AG09319 (cell line): ENCODE results near the gene MCHR1.
"Not testable (repeated sequence)": the region's sequence is repeated elsewhere in the genome, so short reads cannot be mapped to it uniquely, and the experiment has no call there.

Source experiments
- DNase-seq: peaks from one replicate; pipeline ENCODE4 v3.0.0-alpha.2; 2010; ENCODE audit warnings: low read depth; ENCODE audit errors: extremely low read depth
- CTCF ChIP-seq: IDR thresholded peaks from 2 replicates; pipeline ENCODE4 v1.5.1; 2011; ENCODE audit warnings: low read depth, mild to moderate bottlenecking, inconsistent platforms, low read length, moderate library complexity

The MCHR1 gene

DNA sequence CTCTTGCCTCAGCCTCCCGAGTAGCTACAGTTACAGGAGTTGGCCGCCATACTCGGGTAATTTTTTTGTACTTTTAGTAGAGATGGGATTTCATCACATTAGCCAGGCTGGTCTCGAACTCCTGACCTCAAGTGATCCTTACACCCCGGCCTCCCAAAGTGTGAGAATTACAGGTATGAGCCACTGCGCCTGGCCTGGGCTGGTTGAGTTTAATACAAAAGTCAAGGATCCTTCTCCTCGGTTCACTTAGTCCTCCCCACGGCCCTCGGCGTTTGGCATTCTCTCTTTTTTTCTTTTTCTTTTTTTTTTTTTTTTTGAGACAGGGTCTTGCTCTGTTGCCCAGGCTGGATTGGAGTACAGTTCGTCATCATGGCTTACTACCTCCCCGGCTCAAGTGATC lies 33.0 kb downstream of the MCHR1 start:
- no peak for TF ChIP-seq CTCF
- DNase-seq = no peak

GRCh38 chr22:40714499-40715337 lies 35.4 kb downstream of the MCHR1 start:
- no peak for TF ChIP-seq CTCF
- no peak for DNase-seq

DNA sequence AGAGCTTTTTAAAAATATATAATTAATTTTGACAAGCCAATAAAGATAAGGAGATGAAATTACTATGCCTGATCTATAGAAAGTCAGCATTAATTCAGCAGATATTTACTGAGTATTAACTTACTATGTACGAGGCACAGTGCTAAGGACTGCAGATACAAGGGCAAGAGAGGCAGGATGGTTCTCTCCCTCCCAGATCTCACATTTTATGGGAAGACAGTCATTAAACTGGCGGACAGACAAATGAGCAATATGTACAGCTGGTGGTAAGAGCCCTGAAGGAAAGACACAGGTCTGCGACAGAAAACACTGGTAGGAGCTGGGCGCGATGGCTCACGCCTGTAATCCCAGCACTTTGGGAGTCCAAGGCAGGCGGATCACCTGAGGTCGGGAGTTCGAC lies 36.8 kb downstream of the MCHR1 start:
- no peak for DNase-seq
- TF ChIP-seq CTCF = no peak

GRCh38 chr22:40717657-40718056 lies 38.4 kb downstream of the MCHR1 start:
- not testable (repeated sequence) for DNase-seq

DNA sequence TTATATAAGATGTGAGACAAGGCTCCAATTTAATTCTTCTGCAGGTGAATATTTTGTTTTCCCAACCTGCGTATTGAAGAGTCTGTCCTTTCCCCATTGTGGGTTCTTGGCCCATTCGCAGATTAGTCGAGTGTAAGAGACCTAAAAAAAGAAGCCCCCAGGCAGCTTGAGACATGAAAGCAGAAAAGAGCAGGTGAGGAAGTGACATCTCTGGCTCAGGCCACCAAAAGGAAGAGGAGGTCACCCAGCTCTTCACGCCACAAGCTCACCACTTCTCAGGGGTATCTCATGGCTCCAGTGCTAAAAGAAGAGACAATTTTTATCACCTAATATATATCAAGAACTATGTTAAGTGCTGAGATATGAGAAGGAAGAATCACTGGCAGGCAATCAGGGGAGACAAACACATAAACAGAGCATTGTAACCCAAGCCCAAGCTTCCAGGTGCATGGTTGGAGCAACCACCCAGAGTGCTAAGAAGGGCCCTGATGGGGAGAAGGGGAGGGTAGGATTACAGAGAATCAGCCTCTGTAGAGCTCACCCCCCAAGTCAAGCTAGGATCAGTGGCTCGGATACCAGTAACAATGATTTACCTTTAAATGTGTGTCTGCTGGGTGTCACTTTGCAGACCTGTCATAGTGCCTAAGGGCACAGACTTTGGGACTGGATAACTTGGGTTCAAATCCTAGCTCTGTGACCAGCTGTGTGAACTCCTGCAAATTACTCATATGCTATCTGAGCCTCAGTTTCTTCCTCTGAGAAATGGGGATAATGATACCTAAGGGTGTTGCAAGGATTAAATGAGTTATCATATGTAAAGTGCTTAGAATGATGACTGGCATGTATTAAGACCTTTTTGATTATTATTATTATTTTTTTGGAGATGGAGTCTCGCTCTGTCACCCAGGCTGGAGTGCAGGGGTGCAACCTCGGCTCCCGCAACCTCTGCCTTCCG lies 39.2 kb downstream of the MCHR1 start:
- no peak for TF ChIP-seq CTCF
- no peak for DNase-seq

- no peak for TF ChIP-seq CTCF
- DNase-seq = no peak
Observed at GRCh38 chr22:40719599-40719998, 40.3 kb downstream of the MCHR1 start.

GRCh38 chr22:40720156-40720537 lies 40.9 kb downstream of the MCHR1 start:
- DNase-seq = not testable (repeated sequence)

- TF ChIP-seq CTCF = no peak
- no peak for DNase-seq
Observed at GRCh38 chr22:40720538-40721256, 41.4 kb downstream of the MCHR1 start.
